ENCODE results near the gene OPHN1.

OPHN1 gene

DNA sequence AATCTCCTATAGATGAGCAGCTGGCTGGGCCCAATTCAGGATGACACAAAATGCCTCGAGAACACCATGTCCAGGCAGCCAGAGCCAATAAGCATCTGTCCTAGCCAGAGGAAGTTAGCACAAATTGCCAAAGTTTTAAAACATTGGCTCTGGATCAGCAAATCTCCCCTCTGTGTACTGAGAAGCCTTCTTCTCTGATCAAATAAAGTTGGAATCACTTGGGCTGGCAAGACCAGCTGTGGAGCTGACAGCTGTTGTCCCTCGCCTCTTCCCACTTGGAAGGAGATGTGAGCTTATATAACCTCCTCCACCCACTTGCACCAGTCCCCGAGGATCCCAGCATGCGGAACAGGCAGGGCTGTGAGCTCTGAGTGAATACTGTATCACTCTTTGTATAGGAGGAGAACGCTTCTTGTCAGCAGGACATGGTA is 183.9 kb downstream of the OPHN1 start:
- no peak for DNase-seq (ENCODE audit: low spot score)

DNA sequence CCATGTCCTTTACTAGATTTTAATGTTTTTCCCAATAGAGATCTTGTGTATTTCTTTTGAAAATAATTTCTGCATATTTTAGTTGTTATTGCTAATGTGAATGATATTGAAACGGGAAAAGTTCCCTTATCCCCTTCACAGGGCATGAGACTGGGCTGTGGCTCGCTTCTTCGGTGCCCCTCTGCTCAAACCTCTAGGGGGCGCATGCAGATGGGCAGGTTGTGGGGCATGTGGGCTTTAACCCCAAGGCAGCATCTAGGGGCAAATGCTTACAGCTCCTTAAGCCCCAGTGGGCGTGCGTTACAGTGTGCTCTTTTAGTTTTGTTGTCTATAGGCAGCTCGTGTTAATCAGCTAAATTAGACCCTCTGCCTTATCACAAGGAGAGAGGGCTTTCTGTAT is 194.7 kb downstream of the OPHN1 start:
- DNase-seq (ENCODE audit: low spot score): peak; percentile 1

DNA sequence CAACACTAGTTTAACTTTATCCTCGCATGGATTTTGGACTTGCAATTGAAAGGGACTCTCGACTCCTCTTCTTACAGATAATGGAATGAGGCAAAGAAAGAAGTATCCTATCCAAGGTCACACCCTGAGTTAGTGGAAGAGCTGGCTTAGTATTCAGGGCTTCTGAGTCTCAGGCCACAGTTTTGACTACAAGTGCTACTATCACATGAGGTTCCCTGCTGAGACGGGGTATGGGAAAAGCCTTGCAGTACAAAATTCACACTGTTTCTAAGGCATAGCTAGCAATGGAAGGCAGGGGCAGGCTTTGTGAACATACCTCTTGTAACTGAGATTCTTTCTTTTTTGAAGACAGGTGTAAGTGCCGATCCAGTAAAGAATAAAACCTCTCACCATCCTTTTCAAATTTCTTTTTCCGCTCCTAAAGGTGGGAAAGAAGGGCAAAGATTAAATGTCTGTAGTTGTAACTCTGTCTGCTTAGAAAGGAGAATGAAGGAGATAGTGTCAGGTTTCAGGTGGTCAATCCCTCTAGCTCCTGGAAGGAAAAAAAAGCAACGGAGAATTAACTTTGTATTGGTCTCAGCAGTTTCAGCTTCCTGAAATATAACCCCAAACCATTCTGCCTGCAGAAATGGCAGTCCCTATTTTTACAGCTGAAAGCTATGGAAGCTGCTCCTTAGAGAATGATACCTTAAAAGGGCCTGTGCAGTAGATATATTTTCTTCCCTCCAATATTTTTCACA is 199.0 kb downstream of the OPHN1 start:
- DNase-seq (ENCODE audit: low spot score): no peak

DNA sequence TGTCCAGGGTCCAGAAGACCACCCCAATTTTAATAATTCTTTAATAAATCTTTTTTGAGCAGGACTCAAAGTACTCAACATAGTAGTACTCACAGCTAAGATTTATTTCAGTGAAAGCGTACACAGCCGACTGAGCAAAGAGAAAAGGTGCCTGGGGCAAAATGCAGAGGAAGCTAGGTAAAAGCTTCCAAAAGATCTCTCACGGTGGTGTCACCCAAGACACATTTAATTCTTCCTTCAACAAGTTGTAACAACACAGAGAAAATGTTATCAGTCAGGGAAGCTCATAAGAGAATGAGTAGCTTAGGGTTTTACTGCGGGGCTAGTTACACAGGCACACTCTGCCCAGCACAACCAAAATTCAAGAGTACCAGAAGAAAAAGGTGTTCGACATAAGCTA is 201.1 kb downstream of the OPHN1 start:
- no peak for DNase-seq (ENCODE audit: low spot score)

DNA sequence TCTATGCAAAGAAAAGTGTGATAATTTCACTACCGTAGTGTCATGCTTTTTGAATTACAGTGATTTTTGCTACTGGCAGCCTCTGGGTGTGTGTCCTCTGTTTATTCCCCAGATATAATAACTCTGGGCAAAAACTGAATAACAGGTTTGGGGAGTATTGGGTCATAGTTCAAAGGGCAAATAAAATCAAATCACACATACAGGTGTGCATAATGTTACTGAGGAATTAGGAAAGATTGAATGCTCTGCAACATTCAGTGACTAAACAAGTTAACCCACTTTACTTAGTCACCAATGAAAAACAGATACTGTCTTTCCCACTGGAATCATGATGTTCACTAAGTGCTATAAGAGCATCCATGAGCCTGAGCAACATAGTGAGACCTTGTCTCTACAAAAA is 224.3 kb downstream of the OPHN1 start:
- no peak for DNase-seq (ENCODE audit: low spot score)

DNA sequence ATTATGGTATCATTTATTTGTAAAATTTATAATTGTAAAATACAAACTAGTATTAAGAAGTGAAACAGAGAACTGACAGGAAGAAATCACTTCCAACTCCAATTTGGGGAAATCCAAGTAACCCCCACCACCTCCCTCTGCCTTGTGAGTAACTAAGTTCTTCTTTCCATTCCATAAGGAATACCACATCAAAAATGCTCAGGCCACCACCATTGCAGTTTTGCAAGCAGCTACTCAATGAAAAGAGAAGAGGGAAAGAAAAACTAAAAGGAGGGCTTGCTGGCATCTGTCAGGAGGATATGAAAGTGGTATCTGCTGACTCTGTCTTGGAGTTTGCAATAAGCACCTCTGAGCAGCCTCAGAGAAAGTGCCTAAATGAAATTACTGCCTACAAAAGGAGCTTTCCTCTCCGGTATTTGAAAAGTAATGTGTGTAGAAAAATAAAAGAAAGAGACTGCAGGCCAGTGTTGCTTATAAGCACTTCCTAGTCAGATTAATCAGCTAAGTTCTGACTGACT is 228.7 kb downstream of the OPHN1 start:
- no peak for DNase-seq (ENCODE audit: low spot score)

DNA sequence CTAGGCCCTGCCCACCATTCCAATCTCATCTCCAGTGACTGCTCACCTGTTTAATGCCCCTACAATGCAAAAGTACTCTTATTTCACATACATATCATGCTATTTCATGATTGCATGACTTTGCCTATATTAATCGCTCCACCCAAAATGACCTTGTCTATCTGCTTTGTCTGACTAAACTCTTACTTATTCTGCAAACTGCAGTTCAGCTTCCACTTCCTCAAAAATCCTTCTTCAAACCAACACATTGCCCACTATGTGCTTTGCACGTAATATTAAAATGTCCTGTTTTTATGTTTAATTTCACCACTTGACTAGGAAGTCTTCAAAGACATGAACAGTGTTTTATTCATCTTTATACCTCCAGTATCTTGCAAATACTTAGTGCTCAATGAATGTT is 229.6 kb downstream of the OPHN1 start:
- no peak for DNase-seq (ENCODE audit: low spot score)

DNA sequence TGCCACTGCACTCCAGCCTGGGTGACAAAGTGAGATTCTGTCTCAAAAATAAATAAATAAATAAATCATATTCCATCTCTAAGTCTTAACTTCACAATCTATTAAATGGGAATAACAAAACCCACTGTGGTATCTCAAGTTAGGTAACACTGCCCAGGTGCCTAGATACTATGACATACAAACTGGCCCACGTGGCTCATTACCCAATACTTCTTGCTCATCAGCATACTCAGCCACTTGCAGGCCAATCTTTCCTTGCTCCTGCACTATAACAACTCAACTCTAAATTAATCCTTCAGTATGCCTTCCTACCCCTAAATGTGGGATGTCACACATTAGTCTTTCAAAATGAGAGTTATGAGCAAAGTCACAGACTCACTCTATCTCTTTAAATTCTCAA is 230.1 kb downstream of the OPHN1 start:
- DNase-seq (ENCODE audit: low spot score): no peak

DNA sequence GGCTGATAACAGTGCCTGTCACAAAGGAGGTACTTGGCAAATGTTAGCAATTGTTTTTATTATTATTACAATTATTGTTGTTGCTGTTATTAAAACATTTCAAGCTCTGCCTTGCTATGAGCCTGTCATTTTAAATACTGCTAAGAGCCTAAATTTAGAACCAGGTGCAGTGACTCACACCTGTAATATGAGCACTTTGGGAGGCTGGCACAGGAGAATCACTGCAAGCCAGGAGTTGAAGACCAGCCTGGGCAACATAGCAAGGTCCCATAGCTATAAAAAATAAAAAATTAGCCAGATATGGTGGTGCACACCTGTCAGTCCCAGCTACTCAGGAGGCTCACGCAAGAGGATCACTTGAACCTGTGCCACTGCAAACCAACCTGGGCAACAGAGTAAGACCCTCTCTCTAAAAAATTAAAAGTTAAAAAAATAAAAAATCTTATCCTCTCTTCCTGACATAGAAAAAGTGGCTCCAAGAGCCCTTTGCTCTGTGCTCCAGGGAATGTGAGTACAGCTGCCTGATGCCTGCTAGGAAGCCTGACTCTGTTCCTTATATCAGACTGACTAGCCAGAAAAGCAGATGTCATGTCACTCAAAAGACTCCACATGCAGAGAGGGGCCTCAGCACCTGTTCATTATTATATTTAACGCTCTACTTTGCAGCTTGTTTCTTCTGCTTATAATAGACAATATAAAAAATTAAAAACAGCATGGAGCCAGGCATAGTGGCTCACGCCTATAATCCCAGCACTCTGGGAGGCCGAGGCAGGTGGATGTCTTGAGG is 234.0 kb downstream of the OPHN1 start:
- no peak for DNase-seq (ENCODE audit: low spot score)

DNA sequence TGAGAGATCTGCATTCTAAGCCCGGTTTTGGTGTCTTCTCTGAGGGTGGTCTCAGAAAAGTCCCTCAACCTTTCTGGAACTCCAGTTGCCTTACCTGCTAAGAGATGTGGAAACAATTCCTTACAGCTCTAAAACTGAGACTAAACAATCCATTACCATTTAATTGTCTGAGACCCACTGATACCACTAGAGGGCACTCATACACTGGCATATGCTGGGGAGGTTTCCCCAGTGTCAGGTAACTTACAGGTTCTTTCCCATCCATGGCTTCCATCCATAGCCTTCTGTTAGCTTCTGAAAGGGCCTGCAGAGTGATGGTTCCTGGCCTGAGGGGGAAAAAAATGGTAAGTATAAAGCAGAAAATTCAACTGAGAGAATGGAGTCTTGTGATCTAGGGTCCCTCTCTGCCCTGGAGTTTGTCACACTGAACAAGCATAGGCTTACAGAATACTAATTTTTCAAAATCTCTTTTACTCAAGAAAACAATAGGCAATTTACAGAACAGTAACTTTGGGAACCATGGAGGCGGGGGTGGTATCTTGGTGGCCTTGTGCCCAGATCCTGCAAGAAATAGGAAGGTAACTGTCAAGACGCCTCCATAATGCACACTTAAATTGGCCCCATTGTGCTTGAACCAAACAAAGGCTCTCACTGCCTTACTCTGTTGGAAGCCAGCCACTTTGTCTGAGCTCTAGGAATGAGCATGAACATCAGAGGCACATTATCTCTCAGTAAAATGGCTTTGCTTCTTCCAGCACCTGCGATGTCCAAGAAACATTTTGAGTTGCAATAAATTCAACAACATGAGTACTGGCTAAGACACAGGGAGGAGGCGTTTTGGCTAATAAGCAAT is 236.1 kb downstream of the OPHN1 start:
- peak; percentile 53 for DNase-seq (ENCODE audit: low spot score)

DNA sequence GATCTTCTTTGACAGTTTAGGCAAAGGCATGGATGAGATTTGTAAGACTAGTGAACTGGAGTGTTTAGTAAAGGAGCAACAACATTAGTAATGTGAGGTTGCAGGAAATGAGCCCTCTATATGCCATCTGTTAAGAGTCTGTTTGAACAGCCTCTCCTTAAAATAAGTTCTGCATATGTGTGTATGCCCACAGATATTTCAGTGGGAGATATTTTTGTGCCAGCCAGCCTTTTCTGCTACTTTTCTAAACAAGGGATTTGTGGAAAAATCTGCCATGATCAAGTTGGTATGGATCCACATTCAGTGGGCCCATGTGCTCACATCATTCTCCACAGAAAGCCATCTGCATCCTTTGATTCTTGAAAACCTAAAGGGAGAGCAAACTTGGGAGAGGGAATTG is 237.7 kb downstream of the OPHN1 start:
- no peak for DNase-seq (ENCODE audit: low spot score)

DNA sequence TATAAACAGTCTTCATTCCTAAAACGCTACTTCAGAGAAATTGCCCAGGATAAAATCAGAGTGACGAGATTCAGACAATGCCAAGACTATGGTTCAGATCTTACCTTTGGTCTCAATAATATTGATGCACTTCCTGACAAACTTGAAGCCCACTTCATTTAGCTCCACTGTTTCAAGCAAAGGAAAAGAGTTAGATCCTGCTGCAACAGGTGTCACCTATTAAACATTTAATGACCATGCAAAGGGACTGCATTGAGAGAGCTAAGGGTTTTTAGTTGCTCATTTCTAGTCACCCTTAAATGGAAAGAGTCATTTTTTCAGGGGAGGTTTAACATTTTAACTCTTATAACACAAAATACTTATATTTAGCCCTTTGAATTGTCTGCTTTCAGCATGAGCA is 239.5 kb downstream of the OPHN1 start:
- DNase-seq (ENCODE audit: low spot score): no peak

DNA sequence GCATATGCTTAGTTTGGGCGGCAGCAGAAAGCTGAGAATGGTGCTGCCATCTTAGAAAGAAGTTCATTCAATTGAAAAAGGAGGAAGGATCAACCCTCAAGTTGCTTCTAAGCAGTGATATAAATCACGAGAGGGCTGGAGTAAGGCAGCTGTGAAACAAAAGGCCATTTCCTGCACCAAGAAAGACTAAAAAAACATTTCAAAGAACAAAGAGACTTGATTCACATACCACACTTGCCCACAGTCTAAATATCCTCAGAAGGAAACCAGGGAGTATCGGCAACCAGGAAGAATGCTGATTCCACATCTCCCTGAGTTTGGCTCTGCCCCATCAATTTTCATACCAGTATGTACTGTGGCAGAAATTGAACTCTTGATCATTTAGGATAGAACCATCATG is 240.1 kb downstream of the OPHN1 start:
- DNase-seq (ENCODE audit: low spot score): no peak

DNA sequence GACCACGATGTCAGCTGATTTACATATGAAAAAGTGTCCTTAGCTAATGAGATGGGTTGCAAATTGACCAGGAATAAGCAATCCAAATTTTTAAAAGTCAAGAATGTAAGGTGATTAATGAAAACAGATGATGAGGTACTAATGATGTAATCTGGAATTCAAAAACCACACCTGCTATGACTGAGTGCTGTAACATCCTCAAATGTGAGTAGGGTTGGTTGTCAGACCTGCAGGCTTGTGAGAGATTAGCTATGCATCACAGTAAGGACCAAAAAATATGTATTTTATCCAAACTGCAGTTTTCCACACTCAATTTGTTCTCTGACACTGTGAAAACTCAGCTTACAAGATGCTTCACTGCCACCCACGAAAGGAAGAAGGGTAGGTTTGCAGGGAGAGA is 242.5 kb downstream of the OPHN1 start:
- no peak for DNase-seq (ENCODE audit: low spot score)

DNA sequence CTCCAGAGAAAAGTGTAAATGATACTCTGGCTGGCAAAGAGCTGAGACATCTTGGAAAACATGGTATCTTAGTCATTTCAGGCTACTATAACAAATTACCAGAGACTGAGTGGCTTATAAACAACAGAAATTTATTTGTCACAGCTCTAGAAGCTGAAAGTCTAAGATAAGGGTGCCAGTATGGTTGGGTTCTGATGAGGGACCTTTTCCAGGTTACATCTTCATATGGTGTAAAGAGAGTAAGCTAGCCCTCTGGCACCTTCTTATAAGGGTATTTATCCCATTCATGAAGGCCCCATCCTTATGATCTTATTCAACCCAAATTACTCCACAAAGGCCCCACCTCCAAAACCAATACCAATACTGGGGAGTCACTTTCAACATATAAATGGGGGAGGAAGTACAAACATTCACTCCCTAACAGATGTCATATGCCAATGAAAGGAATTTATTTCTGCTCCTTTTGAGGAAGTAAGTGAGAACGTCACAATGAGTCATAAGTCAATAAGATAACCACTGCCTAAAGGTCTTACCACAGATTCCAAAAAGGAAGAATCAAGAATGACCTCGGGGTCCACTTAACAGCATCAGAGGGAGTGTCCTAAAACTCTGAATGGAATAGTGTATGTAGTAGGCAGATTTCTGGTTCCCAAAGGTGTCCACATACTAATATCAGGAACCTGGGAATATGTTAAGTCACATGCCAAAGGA is 246.6 kb downstream of the OPHN1 start:
- no peak for DNase-seq (ENCODE audit: low spot score)

DNA sequence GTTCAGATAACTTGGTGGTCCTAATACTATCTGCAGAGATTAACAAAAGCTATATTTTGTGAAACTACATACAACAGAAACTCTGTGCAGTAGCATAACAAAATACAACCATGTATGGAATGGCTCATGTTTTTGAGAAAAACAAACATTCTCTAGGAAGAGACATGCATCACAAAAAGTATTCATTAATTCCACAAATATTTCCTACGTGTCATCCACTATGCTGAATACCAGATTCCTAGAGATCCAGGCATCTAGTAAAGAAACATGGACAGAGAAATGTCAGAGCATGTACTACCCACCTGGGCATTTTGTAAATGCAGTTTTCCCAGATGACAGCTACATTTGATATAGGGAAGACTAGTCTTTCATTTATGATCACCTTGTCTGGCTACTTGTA is 248.1 kb downstream of the OPHN1 start:
- DNase-seq (ENCODE audit: low spot score): no peak

DNA sequence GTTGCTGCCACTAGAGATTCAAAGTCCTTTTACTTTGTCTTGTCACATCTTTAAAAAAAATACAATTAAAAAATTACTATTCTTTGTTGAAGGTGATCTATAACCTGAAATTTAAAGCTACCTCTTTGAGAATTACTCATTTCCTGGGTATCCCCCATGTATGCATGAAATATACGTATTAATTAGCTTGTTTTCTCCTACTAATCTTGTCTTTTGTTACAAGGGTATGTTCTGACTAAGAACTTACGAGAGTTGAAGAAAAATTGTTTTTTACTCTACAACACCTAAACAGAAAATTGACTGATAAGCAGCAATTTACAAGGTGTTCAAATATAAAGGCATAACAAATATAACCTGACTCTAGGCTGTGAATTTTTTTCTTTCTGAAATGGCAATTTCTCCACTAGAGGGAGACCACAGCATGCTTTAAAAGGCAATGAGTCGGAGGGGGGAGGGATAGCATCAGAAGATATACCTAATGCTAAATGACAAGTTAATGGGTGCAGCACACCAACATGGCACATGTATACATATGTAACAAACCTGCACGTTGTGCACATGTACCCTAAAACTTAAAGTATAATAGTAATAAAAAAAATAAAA is 249.6 kb downstream of the OPHN1 start:
- no peak for DNase-seq (ENCODE audit: low spot score)

DNA sequence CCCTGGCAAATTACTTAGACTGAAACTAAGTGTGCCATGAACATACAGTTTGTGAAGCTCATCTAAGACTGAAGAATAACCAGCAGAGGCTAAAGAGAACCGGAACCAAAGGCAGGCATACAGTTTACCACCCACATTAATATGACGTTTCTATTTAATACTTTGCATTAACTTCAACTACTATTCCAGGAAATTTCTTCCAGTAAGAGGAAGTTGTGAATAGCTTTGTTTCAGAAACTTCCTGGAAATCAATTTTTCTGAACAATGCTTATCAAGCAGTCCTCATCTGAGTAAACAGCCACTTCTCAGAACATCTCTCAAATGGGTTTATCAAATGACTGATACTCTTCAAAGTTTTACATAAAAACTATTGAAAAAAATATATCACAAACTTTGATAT is 252.7 kb downstream of the OPHN1 start:
- DNase-seq (ENCODE audit: low spot score): no peak

DNA sequence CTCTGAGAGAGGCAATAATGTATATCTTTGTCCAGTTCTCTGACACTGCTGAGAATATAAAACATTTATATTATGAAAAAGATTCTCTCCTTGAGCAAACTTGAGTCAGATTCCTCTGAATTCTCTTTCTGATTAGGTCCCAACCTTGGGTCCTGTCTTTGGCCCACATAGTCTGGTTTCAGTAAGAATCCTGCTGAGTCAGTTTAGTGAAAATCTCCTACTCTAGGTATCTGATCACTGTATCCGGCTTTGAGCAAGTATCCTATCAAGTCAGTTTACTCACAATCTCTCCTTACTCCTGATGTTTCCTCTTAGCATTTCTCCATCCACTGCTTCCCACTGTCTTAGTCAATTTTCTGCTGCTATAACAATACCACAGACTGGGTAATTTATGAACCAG is 253.9 kb downstream of the OPHN1 start:
- no peak for DNase-seq (ENCODE audit: low spot score)

DNA sequence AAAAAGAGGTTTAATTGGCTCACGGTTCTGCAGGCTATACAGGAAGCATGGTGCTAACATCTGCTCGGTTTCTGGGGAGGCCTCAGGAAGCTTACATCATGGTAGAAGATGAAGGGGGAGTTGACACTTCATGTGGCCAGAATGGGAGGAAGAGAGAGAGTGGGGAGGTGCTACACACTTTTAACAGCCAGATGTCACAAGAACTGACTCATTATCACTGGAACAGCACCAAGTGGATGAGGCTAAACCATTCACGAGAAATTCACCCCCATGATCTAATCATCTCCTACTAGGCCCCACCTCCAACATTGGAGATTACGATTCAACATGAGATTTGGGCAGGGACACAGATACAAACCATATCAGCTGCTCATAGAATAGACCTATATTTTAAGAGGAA is 255.8 kb downstream of the OPHN1 start:
- DNase-seq (ENCODE audit: low spot score): no peak

DNA sequence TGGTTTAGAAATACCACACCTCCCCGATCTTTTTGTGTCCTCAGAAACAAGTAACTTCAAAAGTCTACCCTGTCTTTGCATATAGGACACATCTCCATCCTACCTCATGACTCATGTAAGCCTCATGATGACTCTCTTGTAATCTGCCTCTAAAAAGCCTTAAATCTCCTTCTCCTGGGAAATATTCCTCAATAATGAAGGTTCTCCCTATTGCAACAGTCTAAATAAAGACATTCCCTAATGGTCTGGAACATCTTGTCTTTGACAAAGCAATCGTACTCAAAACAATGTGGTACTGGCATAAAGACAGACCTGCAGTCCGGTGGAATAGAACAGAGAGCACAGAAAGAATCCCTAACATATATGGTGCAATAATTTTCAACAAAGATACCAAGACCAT is 257.7 kb downstream of the OPHN1 start:
- no peak for DNase-seq (ENCODE audit: low spot score)

DNA sequence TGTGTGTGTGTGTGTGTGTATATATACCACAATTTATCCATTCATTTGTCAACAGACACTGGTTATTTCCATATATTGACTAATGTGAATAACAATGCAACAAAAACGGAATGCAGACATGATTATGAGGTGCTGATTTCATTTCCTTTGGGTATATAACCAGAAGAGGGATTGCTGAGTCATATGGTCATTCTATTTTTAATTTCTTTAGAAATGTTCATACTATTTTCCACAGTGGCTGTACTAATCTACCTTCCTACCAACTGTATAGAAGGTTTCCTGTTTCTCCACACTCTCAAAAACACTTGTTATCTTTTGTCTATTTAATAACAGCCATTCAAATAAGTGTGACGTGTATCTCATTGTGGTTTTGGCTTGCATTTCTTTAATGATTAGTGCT is 269.9 kb downstream of the OPHN1 start:
- no peak for DNase-seq (ENCODE audit: low spot score)

Data from HuH-7 (cell line).